ENCODE measurements around the gene CDH19.

CDH19 gene, protein sequence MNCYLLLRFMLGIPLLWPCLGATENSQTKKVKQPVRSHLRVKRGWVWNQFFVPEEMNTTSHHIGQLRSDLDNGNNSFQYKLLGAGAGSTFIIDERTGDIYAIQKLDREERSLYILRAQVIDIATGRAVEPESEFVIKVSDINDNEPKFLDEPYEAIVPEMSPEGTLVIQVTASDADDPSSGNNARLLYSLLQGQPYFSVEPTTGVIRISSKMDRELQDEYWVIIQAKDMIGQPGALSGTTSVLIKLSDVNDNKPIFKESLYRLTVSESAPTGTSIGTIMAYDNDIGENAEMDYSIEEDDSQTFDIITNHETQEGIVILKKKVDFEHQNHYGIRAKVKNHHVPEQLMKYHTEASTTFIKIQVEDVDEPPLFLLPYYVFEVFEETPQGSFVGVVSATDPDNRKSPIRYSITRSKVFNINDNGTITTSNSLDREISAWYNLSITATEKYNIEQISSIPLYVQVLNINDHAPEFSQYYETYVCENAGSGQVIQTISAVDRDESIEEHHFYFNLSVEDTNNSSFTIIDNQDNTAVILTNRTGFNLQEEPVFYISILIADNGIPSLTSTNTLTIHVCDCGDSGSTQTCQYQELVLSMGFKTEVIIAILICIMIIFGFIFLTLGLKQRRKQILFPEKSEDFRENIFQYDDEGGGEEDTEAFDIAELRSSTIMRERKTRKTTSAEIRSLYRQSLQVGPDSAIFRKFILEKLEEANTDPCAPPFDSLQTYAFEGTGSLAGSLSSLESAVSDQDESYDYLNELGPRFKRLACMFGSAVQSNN

DNA sequence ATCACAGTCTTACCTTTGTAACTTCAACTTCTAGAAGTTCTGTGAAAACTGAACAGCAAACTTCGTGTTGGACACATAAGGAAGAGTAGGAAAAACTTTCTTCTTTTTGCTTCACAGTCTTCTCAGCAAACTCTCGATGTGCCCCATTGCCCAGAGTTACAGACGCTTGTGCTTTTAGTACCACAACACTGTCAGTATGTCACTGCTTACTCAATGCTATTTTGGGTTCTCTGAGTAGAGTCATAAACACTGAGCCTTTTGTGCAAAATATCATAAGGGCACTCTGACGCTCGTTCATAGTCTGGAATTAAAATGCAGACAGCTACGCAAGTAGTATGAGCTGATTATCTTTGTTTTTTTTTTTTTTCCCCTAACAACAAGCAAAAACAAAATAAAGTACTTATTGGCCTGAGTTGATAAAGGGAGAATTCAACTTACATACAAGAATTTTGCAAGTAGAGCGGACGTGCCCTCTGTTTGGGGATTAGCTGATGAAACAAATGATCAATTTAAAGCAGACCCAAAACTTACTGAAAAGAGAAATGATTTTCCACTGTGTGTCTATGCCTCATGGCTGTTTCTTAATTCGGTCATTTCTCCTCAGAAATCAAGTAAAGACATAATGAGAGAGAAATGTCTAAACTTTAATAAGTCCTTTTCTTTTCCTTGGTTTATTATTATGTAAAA lies at the start of gene CDH19:
Gene CDH19, minus strand, starts transcription at position 150 of the 687 bp plus-strand sequence. CDS start 31,886 bp downstream, outside the sequence.
- H3K9me3 ChIP-seq = no peaks in the 10 kb centered on the region
- TF ChIP-seq, protein P1, sequence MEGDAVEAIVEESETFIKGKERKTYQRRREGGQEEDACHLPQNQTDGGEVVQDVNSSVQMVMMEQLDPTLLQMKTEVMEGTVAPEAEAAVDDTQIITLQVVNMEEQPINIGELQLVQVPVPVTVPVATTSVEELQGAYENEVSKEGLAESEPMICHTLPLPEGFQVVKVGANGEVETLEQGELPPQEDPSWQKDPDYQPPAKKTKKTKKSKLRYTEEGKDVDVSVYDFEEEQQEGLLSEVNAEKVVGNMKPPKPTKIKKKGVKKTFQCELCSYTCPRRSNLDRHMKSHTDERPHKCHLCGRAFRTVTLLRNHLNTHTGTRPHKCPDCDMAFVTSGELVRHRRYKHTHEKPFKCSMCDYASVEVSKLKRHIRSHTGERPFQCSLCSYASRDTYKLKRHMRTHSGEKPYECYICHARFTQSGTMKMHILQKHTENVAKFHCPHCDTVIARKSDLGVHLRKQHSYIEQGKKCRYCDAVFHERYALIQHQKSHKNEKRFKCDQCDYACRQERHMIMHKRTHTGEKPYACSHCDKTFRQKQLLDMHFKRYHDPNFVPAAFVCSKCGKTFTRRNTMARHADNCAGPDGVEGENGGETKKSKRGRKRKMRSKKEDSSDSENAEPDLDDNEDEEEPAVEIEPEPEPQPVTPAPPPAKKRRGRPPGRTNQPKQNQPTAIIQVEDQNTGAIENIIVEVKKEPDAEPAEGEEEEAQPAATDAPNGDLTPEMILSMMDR (IDR thresholded peaks at IDR 0.05) = no peak
- no peak within 1 kb of the TSS for H3K4me3 ChIP-seq (ENCODE audit: low read depth in 1 of 2, low read length in 1 of 2)
- no peaks in the 10 kb centered on the region for H3K4me1 ChIP-seq (ENCODE audit: control insufficient read depth in 1 of 2, insufficient read depth in 1 of 2, low read depth in 1 of 2, low read length in 1 of 2)
- no peaks in the 10 kb centered on the region for H3K27me3 ChIP-seq
- no peaks in the 10 kb centered on the region for H3K36me3 ChIP-seq
- no peak within 1 kb of the TSS for H3K27ac ChIP-seq

- Histone ChIP-seq H3K4me1 (ENCODE audit: control insufficient read depth in 1 of 2, insufficient read depth in 1 of 2, low read depth in 1 of 2, low read length in 1 of 2) (no peaks in the 10 kb centered on the region), H3K36me3 (no peaks in the 10 kb centered on the region), H3K27me3 (no peaks in the 10 kb centered on the region), H3K27ac (no peak overlapping the region), H3K9me3 (no peaks in the 10 kb centered on the region), H3K4me3 (ENCODE audit: low read depth in 1 of 2, low read length in 1 of 2) (no peak overlapping the region)
- TF ChIP-seq, protein P1 (IDR thresholded peaks at IDR 0.05) = no peak
These were observed 43.8 kb upstream of the CDH19 start for GRCh38 chr18:66647671-66648070.

GRCh38 chr18:66646609-66647008 lies 42.7 kb upstream of the CDH19 start:
- Histone ChIP-seq H3K4me1 (ENCODE audit: control insufficient read depth in 1 of 2, insufficient read depth in 1 of 2, low read depth in 1 of 2, low read length in 1 of 2) (no peaks in the 10 kb centered on the region), H3K36me3 (no peaks in the 10 kb centered on the region), H3K27ac (no peak overlapping the region), H3K27me3 (no peaks in the 10 kb centered on the region), H3K9me3 (no peaks in the 10 kb centered on the region), H3K4me3 (ENCODE audit: low read depth in 1 of 2, low read length in 1 of 2) (no peak overlapping the region)
- TF ChIP-seq, protein P1 (IDR thresholded peaks at IDR 0.05) = no peak

DNA sequence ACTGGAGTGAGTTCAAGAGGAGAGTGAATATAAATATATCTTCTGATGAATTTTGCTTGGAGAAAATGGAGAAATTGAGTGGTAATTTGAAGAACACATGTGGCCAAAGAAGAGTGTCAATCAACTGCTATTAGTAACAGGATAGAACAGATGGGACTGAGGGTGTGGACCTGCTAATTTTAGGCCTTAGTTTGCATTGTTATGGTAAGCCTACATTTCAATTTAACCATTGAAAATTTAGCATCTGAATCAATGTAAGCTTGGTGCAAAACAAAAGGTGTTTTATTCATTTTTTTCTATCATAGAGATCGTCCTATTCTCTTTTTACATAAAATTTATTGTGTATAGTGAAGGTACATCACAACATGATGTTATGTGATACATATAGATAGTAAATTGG lies 42.1 kb upstream of the CDH19 start:
- Histone ChIP-seq H3K4me1 (ENCODE audit: control insufficient read depth in 1 of 2, insufficient read depth in 1 of 2, low read depth in 1 of 2, low read length in 1 of 2) (no peaks in the 10 kb centered on the region), H3K9me3 (no peaks in the 10 kb centered on the region), H3K36me3 (no peaks in the 10 kb centered on the region), H3K27ac (no peak overlapping the region), H3K4me3 (ENCODE audit: low read depth in 1 of 2, low read length in 1 of 2) (no peak overlapping the region), H3K27me3 (no peaks in the 10 kb centered on the region)
- TF ChIP-seq, protein P1 (IDR thresholded peaks at IDR 0.05) = no peak

- TF ChIP-seq, protein P1 (IDR thresholded peaks at IDR 0.05) = no peak
- H3K36me3 ChIP-seq = no peaks in the 10 kb centered on the region
- no peaks in the 10 kb centered on the region for H3K4me1 ChIP-seq (ENCODE audit: control insufficient read depth in 1 of 2, insufficient read depth in 1 of 2, low read depth in 1 of 2, low read length in 1 of 2)
- no peak overlapping the region for H3K27ac ChIP-seq
- H3K9me3 ChIP-seq = no peaks in the 10 kb centered on the region
- no peaks in the 10 kb centered on the region for H3K27me3 ChIP-seq
- H3K4me3 ChIP-seq (ENCODE audit: low read depth in 1 of 2, low read length in 1 of 2) = no peak overlapping the region
These were observed 37.2 kb upstream of the CDH19 start for GRCh38 chr18:66641056-66641455.

All from neutrophil (primary cell).